WERI-Rb-1 (cell line): ENCODE results near the gene RPTOR.

ENCODE experiments used
- DNase-seq: peaks from one replicate; pipeline ENCODE4 v3.0.0-alpha.2; 2020
- H3K27ac ChIP-seq: fragments of 250-450 bp; sonication (Bioruptor Pico); 2 replicates; pipeline ENCODE4 v1.5.1; 2020; ENCODE audit warnings: mild to moderate bottlenecking, moderate library complexity
- H3K27me3 ChIP-seq: fragments of 250-450 bp; sonication (Bioruptor Pico); 2 replicates; pipeline ENCODE4 v1.5.1; 2021; ENCODE audit warnings: mild to moderate bottlenecking, low read depth, moderate library complexity; ENCODE audit not compliant: insufficient read depth, severe bottlenecking
- H3K36me3 ChIP-seq: fragments of 250-450 bp; sonication (Bioruptor Pico); 2 replicates; pipeline ENCODE4 v1.5.1; 2020; ENCODE audit warnings: mild to moderate bottlenecking, moderate library complexity
- H3K4me3 ChIP-seq: 2 replicates; pipeline ENCODE4 v1.5.1; 2011; ENCODE audit warnings: low read depth, mild to moderate bottlenecking, control low read depth, low read length
- H3K9me3 ChIP-seq: fragments of 250-450 bp; sonication (Bioruptor Pico); 2 replicates; pipeline ENCODE4 v1.5.1; 2021; ENCODE audit warnings: mild to moderate bottlenecking, moderate library complexity; ENCODE audit not compliant: severe bottlenecking
- CTCF ChIP-seq: IDR thresholded peaks from 2 replicates; pipeline ENCODE4 v1.5.1; 2011; ENCODE audit warnings: low read depth, mild to moderate bottlenecking, control low read depth, inconsistent platforms, low read length

Gene RPTOR

GRCh38 chr17:80499560-80499959 is 45.1 kb upstream of the RPTOR start:
- H3K27me3 ChIP-seq = no peaks in the 10 kb centered on the region
- H3K27ac ChIP-seq = no peak overlapping the region
- no peak for DNase-seq
- TF ChIP-seq CTCF = no peak
- H3K9me3 ChIP-seq = no peaks in the 10 kb centered on the region
- H3K36me3 ChIP-seq = no peaks in the 10 kb centered on the region
- no peak overlapping the region for H3K4me3 ChIP-seq

GRCh38 chr17:80499961-80500665 is 44.5 kb upstream of the RPTOR start:
- Histone ChIP-seq H3K9me3 (no peaks in the 10 kb centered on the region), H3K36me3 (no peaks in the 10 kb centered on the region), H3K27ac (peak overlapping the region; percentile 3; the same call in 1 of the 2 replicates), H3K27me3 (no peaks in the 10 kb centered on the region), H3K4me3 (no peak overlapping the region)
- DNase-seq = no peak
- TF ChIP-seq CTCF = no peak

GRCh38 chr17:80501741-80502577 is 42.7 kb upstream of the RPTOR start:
- Histone ChIP-seq H3K36me3 (no peaks in the 10 kb centered on the region), H3K9me3 (no peaks in the 10 kb centered on the region), H3K27ac (no peak overlapping the region), H3K27me3 (no peaks in the 10 kb centered on the region), H3K4me3 (no peak overlapping the region)
- no peak for DNase-seq
- TF ChIP-seq CTCF = no peak

- H3K9me3 ChIP-seq = no peaks in the 10 kb centered on the region
- no peak overlapping the region for H3K4me3 ChIP-seq
- no peak for TF ChIP-seq CTCF
- H3K27me3 ChIP-seq = no peaks in the 10 kb centered on the region
- no peak overlapping the region for H3K27ac ChIP-seq
- DNase-seq = no peak
- no peaks in the 10 kb centered on the region for H3K36me3 ChIP-seq
Observed at GRCh38 chr17:80502578-80502877, 42.1 kb upstream of the RPTOR start.

GRCh38 chr17:80503031-80503430 is 41.6 kb upstream of the RPTOR start:
- H3K4me3 ChIP-seq = no peak overlapping the region
- no peak for TF ChIP-seq CTCF
- no peaks in the 10 kb centered on the region for H3K9me3 ChIP-seq
- no peaks in the 10 kb centered on the region for H3K27me3 ChIP-seq
- H3K27ac ChIP-seq = no peak overlapping the region
- no peak for DNase-seq
- H3K36me3 ChIP-seq = no peaks in the 10 kb centered on the region
